ENCODE measurements around the gene SZT2.

DNA sequence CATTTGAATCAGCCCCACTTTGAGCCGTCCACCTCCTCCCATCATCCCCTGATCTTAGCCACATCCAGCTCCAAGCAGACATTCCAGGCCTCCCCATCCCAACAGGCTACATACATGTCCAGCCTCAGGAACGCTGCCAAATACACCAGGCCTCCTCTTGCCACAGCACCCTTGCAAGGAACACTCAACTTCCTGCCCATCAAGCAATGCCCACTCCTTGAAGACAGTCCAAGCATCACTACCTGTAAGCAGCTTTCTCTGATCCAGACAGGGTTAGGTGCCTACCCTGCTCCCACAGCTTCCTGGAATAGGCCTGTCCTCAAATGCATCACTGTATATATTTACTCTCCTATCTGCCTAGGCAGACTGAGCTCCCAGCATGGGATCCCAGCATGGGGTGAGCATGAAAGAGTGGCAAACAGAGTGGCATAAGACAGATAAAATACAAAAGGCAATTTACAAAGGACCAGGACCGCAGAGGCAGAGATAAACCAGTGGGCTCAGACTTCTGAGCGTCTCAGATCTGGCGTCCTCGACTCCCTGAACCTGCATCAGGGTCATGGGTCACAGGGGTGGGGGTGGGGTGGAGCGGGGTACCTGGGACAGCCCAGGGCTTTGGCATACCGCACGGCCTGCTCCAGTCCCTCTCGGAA is 63.2 kb downstream of the SZT2 start:
- TF ChIP-seq, protein P1, sequence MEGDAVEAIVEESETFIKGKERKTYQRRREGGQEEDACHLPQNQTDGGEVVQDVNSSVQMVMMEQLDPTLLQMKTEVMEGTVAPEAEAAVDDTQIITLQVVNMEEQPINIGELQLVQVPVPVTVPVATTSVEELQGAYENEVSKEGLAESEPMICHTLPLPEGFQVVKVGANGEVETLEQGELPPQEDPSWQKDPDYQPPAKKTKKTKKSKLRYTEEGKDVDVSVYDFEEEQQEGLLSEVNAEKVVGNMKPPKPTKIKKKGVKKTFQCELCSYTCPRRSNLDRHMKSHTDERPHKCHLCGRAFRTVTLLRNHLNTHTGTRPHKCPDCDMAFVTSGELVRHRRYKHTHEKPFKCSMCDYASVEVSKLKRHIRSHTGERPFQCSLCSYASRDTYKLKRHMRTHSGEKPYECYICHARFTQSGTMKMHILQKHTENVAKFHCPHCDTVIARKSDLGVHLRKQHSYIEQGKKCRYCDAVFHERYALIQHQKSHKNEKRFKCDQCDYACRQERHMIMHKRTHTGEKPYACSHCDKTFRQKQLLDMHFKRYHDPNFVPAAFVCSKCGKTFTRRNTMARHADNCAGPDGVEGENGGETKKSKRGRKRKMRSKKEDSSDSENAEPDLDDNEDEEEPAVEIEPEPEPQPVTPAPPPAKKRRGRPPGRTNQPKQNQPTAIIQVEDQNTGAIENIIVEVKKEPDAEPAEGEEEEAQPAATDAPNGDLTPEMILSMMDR (IDR thresholded peaks at IDR 0.05): no peak
- TF ChIP-seq POLR2A (IDR thresholded peaks at IDR 0.05): no peak
